WTC11 (cell line): Measurements from ENCODE around the gene RTN4RL1. TPM values are rescaled to one million over a fixed set of nuclear protein-coding genes. Genes with fewer than 3 reads are reported as not detected.

ENCODE experiments used
- ATAC-seq: fragments of 200-7000 bp; cut with Tn5 transposase; 2 replicates; pipeline ENCODE4 v1.10.0; 2021; ENCODE audit warnings: mild to moderate bottlenecking, moderate library complexity
- CTCF ChIA-PET: fragments of 300-600 bp; sonication (Branson Sonifier 250); formaldehyde crosslinking; loops from one replicate; lab custom pipeline; 2021; ENCODE audit warnings: antibody characterized with exemption; lab: Charles Lee
- POLR2A ChIA-PET: fragments of 350-600 bp; sonication (Branson Sonifier 250); formaldehyde crosslinking; loops from one replicate; lab custom pipeline; 2021; ENCODE audit warnings: antibody characterized with exemption; lab: Charles Lee
- DNase-seq: peaks from one replicate; pipeline ENCODE4 v3.0.0; 2021; ENCODE audit warnings: low spot score
- H3K27ac Mint-ChIP-seq: 2 replicates; pipeline ENCODE4 v1.8.0; 2021; ENCODE audit warnings: mixed read lengths
- H3K27me3 Mint-ChIP-seq: 2 replicates; pipeline ENCODE4 v1.8.0; 2021; ENCODE audit warnings: low read depth, mild to moderate bottlenecking, moderate library complexity, mixed read lengths
- H3K36me3 Mint-ChIP-seq: 2 replicates; pipeline ENCODE4 v1.8.0; 2021; ENCODE audit warnings: mixed read lengths
- H3K4me1 Mint-ChIP-seq: 2 replicates; pipeline ENCODE4 v1.8.0; 2022; ENCODE audit warnings: mixed read lengths
- H3K4me3 Mint-ChIP-seq: 2 replicates; pipeline ENCODE4 v1.8.0; 2021; ENCODE audit warnings: mild to moderate bottlenecking, moderate library complexity, mixed read lengths
- H3K9me3 Mint-ChIP-seq: 2 replicates; pipeline ENCODE4 v1.8.0; 2021; ENCODE audit warnings: mixed read lengths
- ATF1 ChIP-seq: sonication (generic); formaldehyde crosslinking; IDR thresholded peaks from 2 replicates; pipeline ENCODE4 v1.8.1; 2023; ENCODE audit warnings: mild to moderate bottlenecking, moderate library complexity, missing genetic modification reagents
- ATF6 ChIP-seq: sonication (generic); formaldehyde crosslinking; IDR thresholded peaks from 2 replicates; pipeline ENCODE4 v1.8.1; 2023; ENCODE audit warnings: mild to moderate bottlenecking, missing genetic modification reagents
- ELF4 ChIP-seq: sonication (generic); formaldehyde crosslinking; IDR thresholded peaks from 2 replicates; pipeline ENCODE4 v1.8.1; 2022; ENCODE audit warnings: low read depth, mild to moderate bottlenecking, moderate library complexity, missing genetic modification reagents
- ETV6 ChIP-seq: sonication (generic); formaldehyde crosslinking; IDR thresholded peaks from 2 replicates; pipeline ENCODE4 v1.8.1; 2022; ENCODE audit warnings: mild to moderate bottlenecking, missing genetic modification reagents
- FOXP1 ChIP-seq: sonication (generic); formaldehyde crosslinking; IDR thresholded peaks from 2 replicates; pipeline ENCODE4 v1.8.0; 2022; ENCODE audit warnings: missing genetic modification reagents, mild to moderate bottlenecking, moderate library complexity, borderline replicate concordance
- HMGXB4 ChIP-seq: sonication (generic); formaldehyde crosslinking; IDR thresholded peaks from 2 replicates; pipeline ENCODE4 v1.8.1; 2023; ENCODE audit warnings: mild to moderate bottlenecking, moderate library complexity, missing genetic modification reagents
- IRF1 ChIP-seq: sonication (generic); formaldehyde crosslinking; IDR thresholded peaks from 2 replicates; pipeline ENCODE4 v1.8.0; 2023; ENCODE audit warnings: missing genetic modification reagents
- IRF2 ChIP-seq: sonication (generic); formaldehyde crosslinking; IDR thresholded peaks from 2 replicates; pipeline ENCODE4 v1.8.0; 2022; ENCODE audit warnings: low read depth, missing genetic modification reagents, borderline replicate concordance
- JAZF1 ChIP-seq: fragments of 250-450 bp; sonication (Bioruptor Pico); IDR thresholded peaks from 2 replicates; pipeline ENCODE4 v1.9.0; 2021; ENCODE audit warnings: moderate library complexity, mild to moderate bottlenecking, inconsistent platforms
- NR2C2 ChIP-seq: sonication (generic); formaldehyde crosslinking; IDR thresholded peaks from 2 replicates; pipeline ENCODE4 v1.8.0; 2022; ENCODE audit warnings: mild to moderate bottlenecking, missing genetic modification reagents
- PREB ChIP-seq: sonication (generic); formaldehyde crosslinking; IDR thresholded peaks from 2 replicates; pipeline ENCODE4 v1.8.1; 2022; ENCODE audit warnings: mild to moderate bottlenecking, missing genetic modification reagents, moderate library complexity, borderline replicate concordance
- PRRX2 ChIP-seq: fragments of 250-450 bp; sonication (Bioruptor Pico); IDR thresholded peaks from 2 replicates; pipeline ENCODE4 v1.8.0; 2021; ENCODE audit warnings: mild to moderate bottlenecking
- SMAD3 ChIP-seq: sonication (generic); formaldehyde crosslinking; IDR thresholded peaks from 2 replicates; pipeline ENCODE4 v1.8.0; 2022; ENCODE audit warnings: missing genetic modification reagents, mild to moderate bottlenecking, borderline replicate concordance
- SMAD4 ChIP-seq: sonication (generic); formaldehyde crosslinking; IDR thresholded peaks from 2 replicates; pipeline ENCODE4 v1.8.0; 2022; ENCODE audit warnings: mild to moderate bottlenecking, missing genetic modification reagents
- SOX15 ChIP-seq: fragments of 250-450 bp; sonication (Bioruptor Pico); IDR thresholded peaks from 2 replicates; pipeline ENCODE4 v1.9.0; 2021; ENCODE audit warnings: mild to moderate bottlenecking
- TCF7 ChIP-seq: sonication (generic); formaldehyde crosslinking; IDR thresholded peaks from 2 replicates; pipeline ENCODE4 v1.8.0; 2022; ENCODE audit warnings: mild to moderate bottlenecking, low read depth, missing genetic modification reagents, moderate library complexity
- USF1 ChIP-seq: sonication (generic); formaldehyde crosslinking; IDR thresholded peaks from 2 replicates; pipeline ENCODE4 v1.8.0; 2022; ENCODE audit warnings: mild to moderate bottlenecking, missing genetic modification reagents
- USF2 ChIP-seq: sonication (generic); formaldehyde crosslinking; IDR thresholded peaks from 2 replicates; pipeline ENCODE4 v1.8.1; 2023; ENCODE audit warnings: mild to moderate bottlenecking, missing genetic modification reagents, moderate library complexity
- ZBTB43 ChIP-seq: sonication (generic); formaldehyde crosslinking; IDR thresholded peaks from 2 replicates; pipeline ENCODE4 v1.8.1; 2023; ENCODE audit warnings: mild to moderate bottlenecking, missing genetic modification reagents
- ZNF263 ChIP-seq: sonication (generic); formaldehyde crosslinking; IDR thresholded peaks from 2 replicates; pipeline ENCODE4 v1.8.1; 2022; ENCODE audit warnings: low read depth, mild to moderate bottlenecking, moderate library complexity, missing genetic modification reagents
- ZNF532 ChIP-seq: fragments of 250-450 bp; sonication (Bioruptor Pico); IDR thresholded peaks from 2 replicates; pipeline ENCODE4 v1.9.0; 2021; ENCODE audit warnings: mild to moderate bottlenecking, borderline replicate concordance
- ZNF671 ChIP-seq: fragments of 250-450 bp; sonication (Bioruptor Pico); IDR thresholded peaks from 2 replicates; pipeline ENCODE4 v1.8.0; 2021; ENCODE audit warnings: mild to moderate bottlenecking
- total RNA-seq: library from RNA; stranded (reverse); gene quantifications from 3 replicates; pipeline ENCODE4 v1.2.3, GENCODE V29; 2021

Gene RTN4RL1
- total RNA-seq, 1 experiment from 2014 or later = 0.72 TPM

GRCh38 chr17:2062571-2063183 lies 37.5 kb upstream of the RTN4RL1 start:
- no peak for DNase-seq
- Mint-ChIP-seq H3K4me1 (peaks cover 36% of the 10 kb centered on the region), H3K36me3 (peaks cover 3% of the 10 kb centered on the region), H3K9me3 (no peaks in the 10 kb centered on the region), H3K27me3 (peaks cover 35% of the 10 kb centered on the region), H3K4me3 (no peak overlapping the region; the same call in 1 of the 2 replicates), H3K27ac (peak overlapping the region; percentile 37; the same call in 1 of the 2 replicates)
- peak; percentile 1; the same call in 1 of the 2 replicates for ATAC-seq
- ChIA-PET CTCF (interaction anchor here (1.1 to 11.0 kb wide), 2 partner anchors 6 to 182 kb away, joined by 4 to 96 read pairs; partner anchors contain the start of gene HIC1), POLR2A (no interaction called here)
- TF ChIP-seq SOX15 = no peak
- TF ChIP-seq PRRX2 (CRISPR knock-in tag) = no peak
- TF ChIP-seq IRF2 (CRISPR knock-in tag) = no peak
- TF ChIP-seq ZNF263 (CRISPR knock-in tag) = no peak
- TF ChIP-seq ETV6 (CRISPR knock-in tag) = no peak
- TF ChIP-seq ATF1 (CRISPR knock-in tag) = no peak
- TF ChIP-seq PREB = no peak
- no peak for TF ChIP-seq ZNF671 (CRISPR knock-in tag)
- no peak for TF ChIP-seq IRF1
- no peak for TF ChIP-seq SMAD4 (CRISPR knock-in tag)
- TF ChIP-seq ATF6 (CRISPR knock-in tag) = no peak
- no peak for TF ChIP-seq JAZF1 (CRISPR knock-in tag)
- no peak for TF ChIP-seq TCF7 (CRISPR knock-in tag)

GRCh38 chr17:2061441-2061958 lies 36.4 kb upstream of the RTN4RL1 start:
- TF ChIP-seq ZBTB43 (CRISPR knock-in tag) (no peak), HMGXB4 (CRISPR knock-in tag) (no peak), SMAD3 (CRISPR knock-in tag) (no peak), NR2C2 (CRISPR knock-in tag) (no peak), USF2 (CRISPR knock-in tag) (no peak), FOXP1 (CRISPR knock-in tag) (no peak), ZNF532 (CRISPR knock-in tag) (no peak), ELF4 (CRISPR knock-in tag) (no peak), USF1 (CRISPR knock-in tag) (no peak)
- Mint-ChIP-seq H3K4me1 (peaks cover 36% of the 10 kb centered on the region), H3K36me3 (peaks cover 3% of the 10 kb centered on the region), H3K4me3 (no peak overlapping the region), H3K27ac (no peak overlapping the region), H3K27me3 (peaks cover 42% of the 10 kb centered on the region), H3K9me3 (no peaks in the 10 kb centered on the region)
- ChIA-PET CTCF (no interaction called here), POLR2A (no interaction called here)
- DNase-seq = no peak
- no peak for ATAC-seq
